GM10248 (cell line): Measurements from ENCODE around the gene FGF14.

ENCODE experiments used
- CTCF ChIA-PET: fragments of 300-600 bp; sonication (Branson Sonifier 250); formaldehyde crosslinking; extraction: SDS; loops from one replicate; lab custom pipeline; 2021; ENCODE audit warnings: antibody characterized with exemption; lab: Yijun Ruan, JAX
- POLR2A ChIA-PET: fragments of 350-650 bp; sonication (Branson Sonifier 250); formaldehyde crosslinking; extraction: SDS; loops from one replicate; lab custom pipeline; 2020; ENCODE audit warnings: antibody characterized with exemption; lab: Yijun Ruan, JAX
- DNase-seq: peaks from one replicate; pipeline ENCODE4 v3.0.0; 2012; ENCODE audit errors: extremely low spot score
- CTCF ChIP-seq: IDR thresholded peaks from 2 replicates; pipeline ENCODE4 v1.5.1; 2012; ENCODE audit warnings: mild to moderate bottlenecking, low read depth; ENCODE audit errors: extremely low read depth, missing control alignments, control extremely low read depth

The FGF14 gene

GRCh38 chr13:101946401-101946800 is 455.4 kb downstream of the FGF14 start:
- TF ChIP-seq CTCF = no peak
- ChIA-PET CTCF (no interaction called here), POLR2A (no interaction called here)
- no peak for DNase-seq

GRCh38 chr13:101945435-101945834 is 456.4 kb downstream of the FGF14 start:
- DNase-seq = no peak
- POLR2A ChIA-PET = no interaction called here
- CTCF ChIA-PET = no interaction called here
- no peak for TF ChIP-seq CTCF

DNA sequence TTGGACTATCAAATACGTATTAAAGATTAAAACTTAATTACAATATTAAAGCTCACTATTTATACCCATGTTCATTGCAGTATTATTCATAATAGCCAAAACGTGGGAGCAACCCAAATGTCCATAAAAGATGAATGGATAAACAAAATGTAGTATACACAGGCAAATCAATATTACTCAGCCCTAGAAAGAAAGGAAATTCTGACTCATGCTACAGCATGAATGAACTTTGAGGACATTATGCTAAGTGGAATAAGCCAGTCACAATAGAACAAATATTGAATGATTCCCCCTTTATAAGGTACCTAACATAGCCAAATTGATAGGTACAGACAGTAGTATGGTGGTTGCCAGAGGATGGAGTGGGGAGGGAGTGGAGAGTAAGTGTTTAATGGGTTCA is 457.3 kb downstream of the FGF14 start:
- TF ChIP-seq CTCF = no peak
- POLR2A ChIA-PET = no interaction called here
- DNase-seq = no peak
- CTCF ChIA-PET = interaction anchor here (2.5 kb wide), 1 partner anchor 611 kb away, joined by 12 read pairs; no protein-coding TSS in a partner anchor

- TF ChIP-seq CTCF = peak; percentile 6
- ChIA-PET POLR2A (no interaction called here), CTCF (interaction anchor here (0.8 to 2.5 kb wide), 6 partner anchors 8 to 782 kb away, joined by 3 to 12 read pairs (median 5); no protein-coding TSS in a partner anchor)
- no peak for DNase-seq
Observed at GRCh38 chr13:101942535-101943157, 459.2 kb downstream of the FGF14 start.

DNA sequence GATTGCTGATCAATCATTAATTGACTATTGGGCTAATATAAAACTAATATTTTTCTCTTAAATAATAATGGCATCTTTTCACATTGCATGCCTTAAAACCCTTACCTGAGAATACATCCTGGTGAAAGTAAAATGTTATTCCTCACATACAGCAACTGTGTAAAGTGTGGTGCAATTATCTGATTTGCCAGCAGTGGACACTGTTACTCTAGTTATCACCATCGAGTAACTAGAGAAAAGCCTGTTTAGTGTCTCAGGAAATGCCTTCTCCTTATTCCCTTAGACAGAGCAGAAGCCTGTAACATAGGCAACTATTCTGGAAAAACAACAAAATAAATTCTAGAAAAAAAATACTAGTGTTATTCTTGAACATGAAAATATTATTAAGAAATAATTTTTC is 459.8 kb downstream of the FGF14 start:
- CTCF ChIA-PET = interaction anchor here (0.8 to 2.5 kb wide), 4 partner anchors 9 to 783 kb away, joined by 3 to 12 read pairs (median 7); no protein-coding TSS in a partner anchor
- POLR2A ChIA-PET = no interaction called here
- peak; percentile 46 for TF ChIP-seq CTCF
- DNase-seq = no peak

DNA sequence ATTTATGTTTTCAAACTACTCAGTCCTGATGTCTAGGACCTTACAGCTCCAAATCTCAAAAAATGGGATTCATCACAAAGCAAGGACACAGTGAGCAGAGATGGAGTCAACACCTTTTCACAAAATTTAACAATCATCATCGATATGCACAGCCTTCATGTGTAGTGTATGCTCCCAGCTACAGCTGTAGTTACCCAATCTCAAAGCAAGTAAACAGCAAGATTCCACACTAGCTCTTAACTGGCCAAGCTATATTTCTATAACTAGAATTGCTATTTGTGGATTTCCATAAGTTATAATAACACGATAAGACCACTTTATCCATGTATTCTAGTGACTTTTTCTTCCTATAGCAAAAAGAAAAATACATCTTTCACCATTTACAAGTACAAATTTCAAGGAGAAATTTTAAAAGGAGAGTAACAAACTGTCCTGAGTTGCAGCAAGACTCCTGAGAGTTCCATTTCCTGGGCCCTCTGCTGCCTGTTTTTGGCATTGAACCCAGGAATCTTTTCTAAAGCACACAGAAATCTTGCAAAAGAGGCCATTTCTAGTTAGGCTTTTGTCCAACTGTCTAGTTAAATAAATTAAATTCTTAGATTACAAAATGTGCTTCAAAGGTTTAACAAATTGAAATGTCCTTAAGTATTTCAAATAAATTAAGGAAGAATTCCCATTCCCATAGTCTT is 460.6 kb downstream of the FGF14 start:
- ChIA-PET POLR2A (no interaction called here), CTCF (no interaction called here)
- TF ChIP-seq CTCF = no peak
- DNase-seq = no peak
